Stimulated activated CD4-positive, alpha-beta T cell treated with anti-CD3 and anti-CD28 coated beads, Interleukin-4, amount 100 ng/mL, for 1 hour (primary cell): ENCODE measurements around the gene PCYT1A.
"Not testable (repeated sequence)": the region's sequence is repeated elsewhere in the genome, so short reads cannot be mapped to it uniquely, and the experiment has no call there.

ENCODE experiments used
- DNase-seq: peaks from one replicate; pipeline ENCODE4 v3.0.0-alpha.2; 2020

The PCYT1A gene

DNA sequence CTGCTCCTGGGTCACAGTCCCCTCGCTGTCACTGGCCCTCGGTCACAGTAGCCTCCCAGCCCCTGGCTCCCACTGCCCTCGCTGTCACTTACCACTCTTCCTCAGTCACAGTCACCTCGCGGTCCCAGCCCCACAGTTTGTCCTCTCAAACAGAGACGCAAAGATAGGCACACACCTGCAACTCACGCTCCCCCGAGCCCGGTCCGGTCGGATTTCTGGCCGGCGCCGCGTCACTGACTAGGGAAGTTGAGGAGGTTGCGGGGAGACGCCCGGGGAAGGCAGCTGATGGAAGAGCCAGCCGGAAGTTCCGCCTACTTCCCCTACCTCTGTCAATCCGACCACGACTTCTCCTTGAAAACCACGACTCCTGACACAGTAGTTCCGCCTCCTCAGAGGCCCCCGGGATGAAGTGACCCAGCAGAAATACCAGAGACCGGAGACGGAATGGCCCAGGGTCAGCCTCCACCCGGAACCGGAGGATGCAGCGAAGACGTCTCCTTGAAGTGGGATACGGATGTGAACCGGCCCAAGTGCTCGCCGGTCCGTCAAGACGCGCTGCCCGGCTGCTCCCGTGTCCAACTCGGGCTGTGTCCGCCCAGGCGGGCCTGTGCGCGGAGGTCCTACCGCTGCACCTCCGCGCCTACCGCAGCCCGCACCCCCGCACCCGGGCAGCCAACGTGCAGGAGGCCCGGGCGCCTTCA lies at the start of gene PCYT1A:
PCYT1A (minus strand) TSS at position 287 of the 701 bp plus-strand sequence. CDS start 17,195 bp downstream, outside the sequence.
- DNase-seq, result peak; percentile 71

DNA sequence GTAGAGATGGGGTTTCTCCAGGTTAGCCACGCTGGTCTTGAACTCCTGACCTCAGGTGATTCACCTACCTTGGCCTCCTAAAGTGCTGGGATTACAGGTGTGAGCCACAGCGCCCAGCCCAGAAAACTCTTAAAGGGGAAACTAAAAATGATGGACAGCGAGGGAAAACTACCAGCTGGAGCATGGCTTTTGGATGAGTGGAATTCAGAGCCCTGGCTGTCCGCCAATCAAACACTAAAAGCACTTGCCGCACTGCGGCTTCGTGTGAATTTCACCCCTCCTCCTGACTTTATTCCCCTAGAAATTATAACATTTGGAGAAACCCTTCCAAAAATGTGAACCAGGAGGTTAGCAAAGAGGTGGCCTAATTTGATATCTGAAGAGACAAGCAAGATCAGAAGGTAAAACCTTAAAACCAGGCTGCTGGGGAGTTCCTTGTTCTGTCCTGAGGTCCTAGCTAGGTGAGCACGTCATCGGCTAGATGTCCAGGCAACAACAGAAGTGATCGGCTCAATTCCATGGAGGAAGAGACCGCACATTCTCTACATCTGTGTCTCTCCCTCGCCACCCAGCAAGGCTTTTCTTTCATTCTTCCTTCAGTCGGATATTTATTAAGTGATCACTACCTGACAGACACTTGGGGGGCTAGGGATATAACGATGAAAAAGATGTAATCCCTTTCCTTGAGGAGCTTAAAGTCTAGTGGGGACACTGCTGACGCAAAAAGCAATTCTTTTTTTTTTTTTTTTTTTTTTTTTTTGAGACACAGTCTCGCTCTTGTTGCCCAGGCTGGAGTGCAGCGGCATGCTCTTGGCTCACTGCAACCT lies 49.0 kb upstream of the PCYT1A start:
- DNase-seq, result no peak

DNA sequence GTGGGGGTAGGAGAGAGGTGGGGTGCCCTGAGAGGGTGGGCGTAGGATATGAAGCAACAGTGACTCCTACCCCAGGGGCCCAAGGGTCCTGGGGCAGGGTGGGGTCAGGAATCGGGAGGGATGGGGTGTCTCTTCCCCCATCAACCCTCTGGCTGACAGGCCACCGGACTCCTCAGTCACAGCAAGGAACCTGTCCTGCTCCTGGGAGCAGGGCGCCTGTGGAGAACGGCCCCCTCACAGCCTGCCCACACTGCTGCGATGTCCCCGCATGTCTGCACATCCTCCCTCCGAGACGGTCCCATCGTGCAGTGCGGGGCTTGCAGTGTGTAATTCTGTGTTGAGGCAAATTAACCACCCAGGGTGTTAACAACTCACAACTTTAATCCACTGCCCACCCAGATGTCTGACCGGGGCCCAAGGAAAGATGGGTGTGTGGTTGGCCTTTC lies 48.0 kb upstream of the PCYT1A start:
- DNase-seq, result no peak

DNA sequence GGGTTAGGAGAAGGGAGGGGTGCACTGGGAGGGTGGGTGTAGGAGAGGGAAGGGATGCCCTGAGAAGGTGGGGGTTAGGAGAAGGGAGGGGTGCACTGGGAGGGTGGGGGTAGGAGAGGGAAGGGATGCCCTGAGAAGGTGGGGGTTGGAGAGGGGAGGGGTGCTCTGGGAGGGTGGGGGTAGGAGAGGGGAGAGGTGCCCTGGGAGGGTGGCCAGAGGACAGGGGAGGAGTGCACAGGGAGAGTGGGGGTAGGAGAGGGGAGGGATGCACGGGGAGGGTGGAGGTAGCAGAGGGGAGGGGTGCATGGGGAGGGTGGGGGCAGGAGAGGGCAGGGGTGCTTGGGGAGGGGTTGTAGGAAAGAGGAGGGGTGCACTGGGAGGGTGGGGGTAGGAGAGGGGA lies 47.5 kb upstream of the PCYT1A start:
- DNase-seq, result no peak

DNA sequence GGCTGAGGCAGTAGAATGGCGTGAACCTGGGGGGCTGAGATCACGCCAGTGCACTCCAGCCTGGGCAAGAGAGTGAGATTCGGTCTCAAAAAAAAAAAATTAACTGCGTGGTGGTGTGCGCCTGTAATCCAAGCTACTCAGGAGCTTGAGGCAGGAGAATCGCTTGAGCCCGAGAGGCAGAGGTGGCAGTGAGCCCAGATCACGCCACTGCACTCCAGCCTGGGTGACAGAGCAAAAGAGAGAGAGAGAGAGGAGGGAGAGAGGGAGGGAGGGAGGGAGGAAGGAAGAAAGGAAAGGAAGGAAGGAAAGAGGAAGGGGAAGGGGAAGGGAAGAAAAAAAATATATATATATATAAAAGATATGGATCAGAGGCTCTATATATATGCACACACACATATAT lies 44.6 kb upstream of the PCYT1A start:
- DNase-seq, result no peak

DNA sequence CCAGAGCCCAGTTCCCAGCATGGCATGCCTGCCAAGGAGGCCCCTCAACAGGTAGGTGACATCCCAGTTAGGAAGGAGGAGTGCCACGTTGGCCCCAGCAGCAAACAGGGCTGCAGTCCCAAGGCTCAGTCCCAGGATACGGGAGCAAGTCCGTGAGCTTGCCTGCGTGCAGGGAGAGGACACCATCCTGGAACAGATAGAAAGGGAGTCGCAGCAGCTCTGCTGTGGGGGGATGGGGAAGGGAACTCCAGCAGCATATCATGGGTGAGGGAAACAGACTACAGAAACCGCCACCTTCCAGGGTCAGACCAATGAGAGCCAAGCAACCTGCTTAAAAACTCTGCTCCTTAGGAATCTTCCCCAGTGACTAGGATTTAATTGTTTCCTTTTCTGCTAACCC lies 39.9 kb upstream of the PCYT1A start:
- no peak for DNase-seq

DNA sequence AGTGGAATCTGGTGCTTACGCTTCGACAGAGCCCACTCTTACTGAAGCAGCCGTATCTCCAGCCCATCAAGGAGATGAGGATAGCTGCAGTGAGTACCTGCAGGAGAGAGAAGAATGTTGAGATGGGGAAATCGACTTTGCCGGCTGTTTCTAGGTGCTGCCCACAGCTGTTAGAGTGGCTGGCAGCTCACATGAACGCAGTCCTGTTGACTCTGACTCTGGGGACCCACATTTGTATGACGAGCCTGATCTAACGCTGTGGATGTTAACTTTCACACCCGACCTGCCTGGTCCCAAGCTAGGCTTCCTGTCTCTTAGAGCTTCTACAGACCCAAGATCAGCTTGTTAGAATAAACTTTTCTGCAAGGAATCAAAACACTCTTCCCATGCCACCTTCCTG lies 39.4 kb upstream of the PCYT1A start:
- DNase-seq, result no peak

DNA sequence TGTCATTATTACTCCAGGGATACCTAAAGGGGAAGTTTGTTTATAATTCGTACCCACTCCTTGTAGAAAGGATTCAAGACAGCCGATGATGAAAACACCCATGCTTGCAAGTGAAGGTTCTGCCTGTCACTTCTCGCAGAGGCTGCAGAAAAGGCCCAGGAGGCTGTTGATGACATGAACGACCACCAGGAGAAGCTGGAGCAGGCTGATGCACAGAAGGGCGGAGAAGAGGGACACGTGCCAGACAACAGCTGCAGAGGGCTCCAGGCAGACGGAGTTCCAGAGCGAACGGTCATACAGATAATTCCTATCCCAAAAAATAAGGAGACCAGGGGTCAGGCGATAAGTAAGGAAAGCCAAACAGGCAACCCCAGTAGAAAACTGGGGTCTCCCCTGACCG lies 36.2 kb upstream of the PCYT1A start:
- DNase-seq, result no peak

DNA sequence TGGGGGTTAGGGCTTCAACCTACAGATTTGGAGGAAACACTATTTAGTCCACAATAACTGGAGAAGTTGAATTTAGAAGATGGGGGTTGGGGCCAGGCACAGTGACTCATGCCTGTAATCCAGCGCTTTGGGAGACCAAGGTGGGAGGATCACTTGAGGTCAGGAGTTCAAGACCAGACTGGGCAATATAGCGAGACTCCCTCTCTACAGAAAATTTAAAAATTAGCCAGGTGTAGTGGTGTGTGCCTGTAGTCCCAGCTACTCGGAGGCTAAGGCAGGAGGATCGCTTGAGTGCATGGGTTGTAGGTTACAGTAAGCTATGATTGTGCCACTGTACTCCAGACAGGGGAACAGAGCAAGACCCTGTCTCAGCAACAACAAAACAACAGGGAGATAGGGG lies 35.5 kb upstream of the PCYT1A start:
- no peak for DNase-seq

DNA sequence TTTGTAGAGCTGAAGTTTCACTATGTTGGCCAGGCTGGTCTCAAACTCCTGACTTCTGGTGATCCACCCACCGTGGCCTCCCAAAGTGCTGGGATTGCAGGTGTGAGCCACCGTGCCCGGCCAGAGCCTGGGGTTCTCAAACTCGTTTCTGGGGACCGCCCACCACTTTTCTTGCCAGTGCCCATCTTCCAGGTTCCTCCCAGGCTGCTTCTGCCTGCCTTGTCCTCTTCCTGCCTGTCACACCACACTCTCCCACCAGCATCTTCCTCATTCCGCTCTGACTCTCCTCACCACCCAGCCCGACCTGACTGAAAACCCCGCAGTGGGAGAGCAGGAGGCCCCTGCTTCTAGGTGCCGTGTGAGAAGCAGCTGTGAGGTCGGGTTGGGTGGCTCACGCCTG lies 33.6 kb upstream of the PCYT1A start:
- DNase-seq, result no peak

DNA sequence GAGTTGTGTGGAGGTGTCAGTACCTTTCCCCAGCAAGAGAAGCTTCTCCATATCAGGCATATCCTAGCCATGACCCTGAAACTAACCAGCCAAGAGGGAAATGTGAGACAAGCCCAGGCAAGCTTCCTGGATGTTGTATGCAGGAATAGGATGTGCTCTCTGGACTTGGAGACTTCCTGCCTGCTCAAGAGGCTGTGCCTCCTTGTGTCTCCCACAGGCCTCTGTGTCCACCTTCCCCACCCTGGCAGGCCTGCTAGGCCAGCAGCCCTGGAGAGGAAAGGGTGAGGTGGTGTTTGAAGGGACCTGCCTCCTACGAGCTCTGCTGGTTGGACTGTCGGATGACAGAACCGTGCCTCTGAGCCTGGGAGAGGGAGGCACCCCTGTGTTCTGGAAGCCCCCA lies 32.6 kb upstream of the PCYT1A start:
- DNase-seq, result no peak

DNA sequence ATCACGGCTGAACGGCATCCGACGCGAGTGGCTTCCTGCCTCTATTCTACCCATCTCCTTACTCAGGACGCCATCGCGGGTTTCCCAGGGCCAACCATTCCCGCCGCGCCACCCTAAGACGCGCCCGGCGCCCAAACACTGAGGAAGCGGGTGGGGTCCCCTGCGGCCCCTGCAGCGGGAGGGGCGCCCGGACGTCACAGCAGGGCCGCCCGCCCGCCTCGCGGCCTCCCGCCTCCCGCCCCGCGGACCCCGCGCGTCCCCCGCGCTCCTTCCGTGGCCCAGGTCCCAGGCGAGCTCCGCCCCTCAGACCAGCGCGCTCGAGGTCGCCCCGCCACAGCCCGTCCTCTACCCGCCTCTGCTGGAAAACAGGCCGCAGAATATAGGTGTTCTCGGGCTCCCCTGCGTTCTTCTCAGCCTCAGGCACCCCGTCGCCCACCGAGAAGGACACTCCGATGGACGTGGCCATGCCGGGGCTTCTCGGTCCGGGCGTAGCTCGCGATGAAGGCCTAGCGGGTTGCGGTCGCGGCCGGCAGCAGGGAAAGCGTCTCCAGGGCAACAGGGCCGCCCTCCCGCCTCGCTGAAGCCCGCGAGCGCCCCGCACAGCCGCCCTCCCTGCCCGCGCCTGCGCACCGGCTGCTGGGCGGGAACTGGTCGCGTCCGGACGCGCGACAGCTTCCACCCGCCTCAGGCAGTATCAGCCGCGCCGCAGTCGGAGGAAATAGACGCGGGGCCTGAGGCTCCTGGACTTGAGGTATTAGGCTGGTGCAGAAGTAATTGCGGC lies 30.4 kb upstream of the PCYT1A start, which contains the start of gene DYNLT2B:
DYNLT2B (minus strand) TSS at position 554 of the 781 bp plus-strand sequence; CDS start at position 466, 88 bp downstream.
- peak; percentile 86 for DNase-seq

DNA sequence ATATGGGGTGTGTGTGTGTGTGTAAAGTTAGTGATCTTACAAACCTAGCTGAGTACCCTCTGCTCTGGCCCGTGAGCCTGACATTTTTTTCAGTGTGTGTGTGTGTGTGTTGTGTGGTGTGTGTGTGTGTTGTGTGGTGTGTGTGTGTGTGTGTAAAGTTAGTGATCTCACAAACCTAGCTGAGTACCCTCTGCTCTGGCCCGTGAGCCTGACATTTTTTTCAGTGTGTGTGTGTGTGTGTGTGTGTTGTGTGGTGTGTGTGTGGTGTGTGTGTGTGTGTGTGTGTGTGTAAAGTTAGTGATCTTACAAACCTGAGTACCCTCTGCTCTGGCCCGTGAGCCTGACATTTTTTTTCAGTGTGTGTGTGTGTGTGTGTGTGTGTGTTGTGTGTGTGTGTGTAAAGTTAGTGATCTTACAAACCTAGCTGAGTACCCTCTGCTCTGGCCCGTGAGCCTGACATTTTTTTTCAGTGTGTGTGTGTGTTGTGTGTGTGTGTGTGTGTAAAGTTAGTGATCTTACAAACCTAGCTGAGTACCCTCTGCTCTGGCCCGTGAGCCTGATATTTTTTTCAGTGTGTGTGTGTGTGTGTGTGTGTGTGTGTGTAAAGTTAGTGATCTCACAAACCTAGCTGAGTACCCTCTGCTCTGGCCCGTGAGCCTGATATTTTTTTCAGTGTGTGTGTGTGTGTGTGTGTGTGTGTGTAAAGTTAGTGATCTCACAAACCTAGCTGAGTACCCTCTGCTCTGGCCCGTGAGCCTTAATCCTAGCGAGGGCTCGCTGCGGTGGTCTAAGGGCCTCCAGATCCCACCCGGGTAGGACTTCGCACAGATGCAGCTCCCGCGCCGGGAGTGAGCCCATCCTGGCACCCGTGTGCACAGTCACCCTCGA lies 29.5 kb upstream of the PCYT1A start:
- not testable (repeated sequence) for DNase-seq

DNA sequence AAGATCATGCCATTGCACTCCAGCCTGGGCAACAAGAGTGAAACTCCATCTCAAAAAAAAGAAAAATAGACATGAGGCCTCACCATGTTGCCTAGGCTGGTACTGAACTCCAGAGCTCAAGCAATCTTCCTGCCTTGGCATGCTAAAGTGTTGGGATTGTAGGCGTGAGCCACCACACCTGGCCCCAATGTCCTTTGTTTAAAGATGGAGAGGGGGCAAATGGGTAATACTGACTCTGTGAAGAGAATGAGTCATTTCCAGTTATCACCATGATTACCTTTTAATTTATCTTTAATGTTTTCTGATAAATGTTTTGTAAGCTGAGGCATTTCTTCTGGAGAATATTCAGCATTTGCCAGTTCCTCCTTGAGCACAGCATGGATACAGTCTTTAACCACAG lies 28.3 kb upstream of the PCYT1A start:
- DNase-seq, result no peak

DNA sequence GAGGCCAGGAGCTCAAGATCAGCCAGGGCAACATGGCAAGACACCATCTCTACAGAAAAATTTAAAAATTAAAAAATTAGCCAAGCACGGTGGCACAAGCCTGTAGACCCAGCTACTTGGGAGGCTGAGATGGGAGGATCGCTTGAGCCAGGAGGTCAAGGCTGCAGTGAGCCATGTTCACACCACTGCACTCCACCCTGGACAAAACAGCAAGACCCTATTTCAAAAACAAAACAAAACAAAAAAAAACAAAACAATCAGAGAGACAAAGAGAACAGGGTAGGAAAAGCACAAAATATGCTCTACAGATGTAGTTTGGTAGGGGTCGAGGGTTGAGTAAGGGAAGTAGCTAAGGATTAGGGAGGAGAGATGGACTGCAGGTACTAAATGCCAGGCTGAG lies 27.1 kb upstream of the PCYT1A start:
- no peak for DNase-seq

DNA sequence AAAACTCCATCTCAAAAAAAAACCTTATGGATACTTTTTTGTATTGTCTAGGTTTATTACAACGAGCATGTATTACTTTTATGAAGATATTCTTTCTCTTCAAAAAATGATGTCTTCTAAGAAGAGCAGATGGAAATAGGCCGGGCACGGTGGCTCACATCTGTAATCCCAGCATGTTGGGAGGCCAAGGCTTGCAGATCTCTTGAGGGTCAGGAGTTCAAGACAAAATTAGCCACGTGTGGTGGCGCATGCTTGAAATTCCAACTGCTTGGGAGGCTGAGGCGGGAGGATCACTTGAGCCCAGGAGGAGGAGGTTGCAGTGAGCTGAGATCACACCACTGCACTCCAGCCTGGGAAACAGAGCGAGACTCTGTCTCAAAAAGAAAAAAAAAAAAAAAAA lies 26.6 kb upstream of the PCYT1A start:
- DNase-seq, result not testable (repeated sequence)

DNA sequence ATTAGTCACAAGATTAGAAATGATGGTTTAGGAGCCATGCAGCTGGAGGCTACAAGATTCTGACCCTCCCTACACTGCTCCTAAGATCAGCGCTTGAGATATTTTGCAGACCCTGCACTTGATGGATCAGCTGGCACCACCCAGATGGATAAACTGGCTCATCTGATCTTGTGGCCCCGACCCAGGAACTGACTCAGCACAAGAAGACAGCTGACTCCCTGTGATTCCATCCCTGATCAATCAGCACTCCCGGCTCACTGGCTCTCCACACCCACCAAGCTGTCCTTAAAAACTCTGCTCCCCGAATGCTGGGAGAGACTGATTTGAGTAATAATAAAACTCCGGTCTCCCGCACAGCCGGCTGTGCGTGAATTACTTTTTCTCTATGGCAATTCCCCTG lies 15.4 kb upstream of the PCYT1A start:
- DNase-seq, result not testable (repeated sequence)

DNA sequence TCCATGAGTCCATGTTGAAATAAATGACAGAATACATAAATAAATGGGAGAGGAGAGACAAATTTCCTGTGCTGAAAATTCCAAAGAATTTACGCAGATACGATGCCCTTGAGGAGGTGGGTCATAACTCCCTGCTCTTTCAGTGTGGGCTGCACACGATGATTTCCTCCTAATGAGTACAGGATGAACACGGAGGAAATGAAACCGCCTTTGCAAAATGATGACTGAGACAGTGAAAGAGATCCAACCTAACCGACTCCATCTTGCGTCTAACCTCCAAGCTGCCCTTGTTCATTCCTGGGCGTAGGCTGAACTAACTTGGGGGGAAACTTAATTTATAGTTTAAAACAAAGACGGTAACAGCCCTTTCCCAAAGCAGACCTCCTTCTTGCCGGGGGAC lies 15.0 kb upstream of the PCYT1A start:
- DNase-seq, result not testable (repeated sequence)

DNA sequence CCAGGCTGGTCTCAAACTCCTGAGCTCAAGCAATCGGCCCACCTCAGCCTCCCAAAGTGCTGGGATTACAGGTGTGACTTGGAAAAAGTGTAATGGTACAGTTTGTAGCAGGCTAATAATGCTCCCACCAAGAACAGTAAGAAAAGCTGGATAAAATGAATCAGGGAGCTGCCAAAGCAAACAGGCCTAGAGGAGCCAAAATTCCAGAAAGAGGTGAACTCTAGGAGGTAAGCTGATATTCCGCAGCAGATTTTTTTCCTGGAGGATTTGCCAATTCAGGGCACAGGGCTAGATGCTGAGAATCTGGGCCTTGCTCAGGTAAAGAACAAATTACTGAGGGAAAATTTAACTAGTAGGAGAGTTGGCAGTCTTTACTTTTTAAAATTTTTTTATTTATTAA lies 11.0 kb upstream of the PCYT1A start:
- DNase-seq, result no peak

DNA sequence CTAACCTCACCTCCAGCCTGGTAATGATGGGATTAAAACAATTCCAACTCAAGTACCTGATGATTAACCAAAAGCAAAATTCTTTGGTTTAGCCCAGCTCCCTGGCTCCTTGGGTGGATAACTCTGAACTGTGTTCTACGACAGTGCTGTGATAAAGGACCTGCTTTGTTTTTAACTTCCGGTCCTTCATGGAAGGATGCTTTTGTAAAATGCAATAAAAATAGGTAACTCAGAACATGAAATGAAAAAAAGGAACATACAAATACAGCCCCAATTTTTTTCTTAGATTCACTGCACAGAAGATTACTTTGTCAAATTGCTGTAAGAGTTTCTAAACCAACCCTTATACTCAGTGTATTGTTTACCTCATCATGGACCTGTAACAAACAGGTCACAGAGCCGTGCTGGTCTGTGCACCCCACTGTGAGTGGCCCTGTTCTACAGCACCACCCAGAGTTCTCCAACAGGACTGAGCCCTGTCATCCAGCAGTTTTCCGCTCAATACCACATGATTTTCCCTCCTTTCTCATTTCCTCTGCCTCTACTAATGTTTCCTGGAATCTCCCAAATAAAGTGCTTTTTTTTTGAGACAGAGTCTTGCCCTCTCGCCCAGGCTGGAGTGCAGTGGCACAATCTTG lies 4.9 kb upstream of the PCYT1A start:
- no peak for DNase-seq

DNA sequence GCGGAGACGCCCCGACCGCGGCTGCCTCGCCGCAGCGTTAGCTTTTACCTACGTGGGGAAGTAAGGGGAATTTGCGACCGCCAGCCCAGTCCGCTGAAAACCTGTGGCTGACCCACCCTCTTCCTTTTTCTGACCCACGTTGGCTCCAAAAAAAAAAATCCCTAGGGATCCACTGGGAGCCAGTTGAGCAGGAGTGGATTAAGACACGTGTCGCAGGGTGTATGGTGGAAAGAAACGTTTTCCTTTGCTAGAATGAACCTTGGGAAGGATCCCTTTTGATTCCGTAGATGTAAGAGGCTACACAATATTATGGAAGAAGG lies 575 bp upstream of the PCYT1A start:
- DNase-seq, result no peak

DNA sequence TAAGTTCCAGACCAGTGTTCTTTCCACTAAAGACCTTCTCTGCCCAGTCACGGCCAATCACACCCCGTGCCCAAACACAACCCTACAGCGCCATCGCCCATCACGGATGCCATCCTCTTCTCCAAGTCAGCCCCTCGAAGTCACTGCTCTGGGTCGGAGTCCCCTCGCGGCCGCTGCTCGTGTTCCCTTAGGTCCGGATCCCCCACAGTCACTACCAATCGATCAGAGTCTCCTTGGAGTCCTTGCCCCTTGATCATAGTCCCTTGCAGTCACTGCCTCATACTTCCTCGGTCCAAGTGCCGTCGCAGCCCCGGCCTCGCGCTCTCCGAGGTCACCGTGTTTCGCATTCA lies 461 bp downstream of the PCYT1A start:
- DNase-seq, result peak; percentile 19
